K562 (cell line): Measurements from ENCODE around the gene SLC25A45.

Source experiments
- BRF1 ChIP-seq: IDR thresholded peaks from 3 replicates; pipeline ENCODE4 v1.6.1; 2011; ENCODE audit warnings: borderline replicate concordance, mild to moderate bottlenecking; ENCODE audit not compliant: insufficient read length; ENCODE audit errors: extremely low read depth
- EZH2 ChIP-seq: IDR thresholded peaks from 2 replicates; pipeline ENCODE4 v1.6.1; 2012; ENCODE audit warnings: low read depth, mild to moderate bottlenecking, inconsistent platforms, low read length, borderline replicate concordance
- JUNB ChIP-seq: fragments of 450-650 bp; formaldehyde crosslinking; conservative IDR thresholded peaks from 2 replicates; pipeline ENCODE4 v1.4.0; 2020; ENCODE audit warnings: mild to moderate bottlenecking
- NFRKB ChIP-seq: fragments of 450-650 bp; IDR thresholded peaks from 2 replicates; pipeline ENCODE4 v1.6.1; 2016; ENCODE audit warnings: low read depth
- RAD21 ChIP-seq, 2 experiments: fragments of 250-450 bp in 1 of 2; fragments of 450-650 bp in 1 of 2; sonication (Bioruptor Pico) in 1 of 2; formaldehyde crosslinking in 1 of 2; IDR thresholded peaks in 1 of 2; conservative IDR thresholded peaks in 1 of 2; 2 replicates each; pipeline versions ENCODE4 v1.4.0 to v1.8.0; 2020 to 2022; ENCODE audit warnings: mild to moderate bottlenecking in 2 of 2, moderate library complexity in 1 of 2
- SMAD3 ChIP-seq: fragments of 450-650 bp; formaldehyde crosslinking; conservative IDR thresholded peaks from 2 replicates; pipeline ENCODE4 v1.4.0; 2020; ENCODE audit warnings: mild to moderate bottlenecking
- SRSF1 ChIP-seq: fragments of 200-400 bp; formaldehyde crosslinking; IDR thresholded peaks from 2 replicates; pipeline ENCODE4 v1.6.1; 2017; ENCODE audit warnings: mild to moderate bottlenecking, low read depth, low read length, moderate library complexity
- YY1 ChIP-seq, 3 experiments: IDR thresholded peaks; 2 replicates each; pipeline ENCODE4 v1.6.1; 2011; ENCODE audit warnings: low read length in 2 of 3, mild to moderate bottlenecking in 2 of 3, moderate library complexity in 2 of 3, borderline replicate concordance in 1 of 3, control low read depth in 1 of 3, low read depth in 1 of 3; ENCODE audit not compliant: insufficient read depth in 3 of 3, insufficient replicate concordance in 2 of 3, control insufficient read depth in 1 of 3, insufficient read length in 1 of 3; ENCODE audit errors: extremely low read depth in 1 of 3
- TF ChIP-seq, protein P1 (sequence below), 3 experiments: IDR thresholded peaks in 2 of 3; conservative IDR thresholded peaks in 1 of 3; 2 replicates each; pipeline ENCODE4 v1.5.1; 2011 to 2012; ENCODE audit warnings: low read length in 3 of 3, mild to moderate bottlenecking in 3 of 3, control low read depth in 2 of 3, improper control_type of control experiment in 1 of 3, inconsistent platforms in 1 of 3, low read depth in 1 of 3, mixed read lengths in 1 of 3, moderate library complexity in 1 of 3; ENCODE audit not compliant: insufficient read depth in 2 of 3

DNA sequence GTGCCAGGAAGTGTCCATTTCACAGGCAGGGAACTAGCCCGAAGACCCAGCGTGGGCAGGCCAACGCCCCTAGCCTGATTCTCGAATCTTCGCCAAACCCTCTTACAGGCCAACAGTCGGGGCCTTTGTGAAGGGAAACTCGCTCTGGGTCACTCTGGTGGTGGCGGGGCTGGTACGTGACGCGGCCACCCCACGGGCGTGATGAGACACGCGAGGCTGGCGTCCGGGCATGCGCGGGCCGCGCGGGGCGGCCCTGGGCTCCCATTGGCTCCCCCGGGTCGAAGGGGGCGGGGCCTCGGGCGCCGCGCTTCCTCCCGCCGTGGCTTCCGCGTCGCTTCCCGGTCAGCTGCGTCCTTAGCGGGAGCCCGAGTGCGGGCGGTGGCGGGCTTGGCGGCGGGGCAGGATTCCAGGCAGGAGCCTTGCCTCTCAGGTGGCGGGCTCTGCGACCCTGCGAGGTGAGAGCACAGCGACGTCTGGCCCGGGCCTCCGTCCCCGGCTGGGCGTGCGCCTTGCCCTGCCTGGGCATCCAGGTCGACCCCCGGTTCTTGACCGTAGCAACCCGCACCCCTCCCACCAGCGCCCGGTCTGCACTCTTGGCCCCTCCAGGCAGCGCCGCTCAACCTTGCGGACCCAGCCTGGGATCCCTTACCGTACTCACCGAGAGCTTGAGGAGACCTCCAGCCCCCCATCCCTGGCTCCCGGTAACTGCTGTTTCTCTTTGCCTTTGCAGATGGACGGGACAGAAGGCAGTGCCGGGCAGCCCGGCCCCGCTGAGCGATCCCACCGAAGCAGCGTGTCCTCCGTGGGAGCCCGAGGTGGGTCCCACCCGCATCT, 4.1 kb upstream of the SLC25A45 start, which contains the start of gene FRMD8:
- TF ChIP-seq BRF1 (no peak), SMAD3 (CRISPR knock-in tag) (0 out of 2 replicates have a peak, but pooled peaks have one; percentile 20), RAD21 (CRISPR knock-in tag; conservative IDR thresholded peaks at IDR 0.05 in 1 of 2, IDR thresholded peaks at IDR 0.05 in 1 of 2) (no peak), YY1 (IDR thresholded peaks at IDR 0.05; ENCODE audit: borderline replicate concordance in 1 of 3, control insufficient read depth in 1 of 3, extremely low read depth in 1 of 3, insufficient read depth in 3 of 3, insufficient read length in 1 of 3, insufficient replicate concordance in 2 of 3, low read depth in 1 of 3, low read length in 2 of 3) (peak in 1 of 3 experiments; percentile 41), EZH2 (no peak), NFRKB (no peak; the same call in 1 of the 2 replicates), JUNB (CRISPR knock-in tag) (no peak), SRSF1 (no peak)
- TF ChIP-seq, protein P1, sequence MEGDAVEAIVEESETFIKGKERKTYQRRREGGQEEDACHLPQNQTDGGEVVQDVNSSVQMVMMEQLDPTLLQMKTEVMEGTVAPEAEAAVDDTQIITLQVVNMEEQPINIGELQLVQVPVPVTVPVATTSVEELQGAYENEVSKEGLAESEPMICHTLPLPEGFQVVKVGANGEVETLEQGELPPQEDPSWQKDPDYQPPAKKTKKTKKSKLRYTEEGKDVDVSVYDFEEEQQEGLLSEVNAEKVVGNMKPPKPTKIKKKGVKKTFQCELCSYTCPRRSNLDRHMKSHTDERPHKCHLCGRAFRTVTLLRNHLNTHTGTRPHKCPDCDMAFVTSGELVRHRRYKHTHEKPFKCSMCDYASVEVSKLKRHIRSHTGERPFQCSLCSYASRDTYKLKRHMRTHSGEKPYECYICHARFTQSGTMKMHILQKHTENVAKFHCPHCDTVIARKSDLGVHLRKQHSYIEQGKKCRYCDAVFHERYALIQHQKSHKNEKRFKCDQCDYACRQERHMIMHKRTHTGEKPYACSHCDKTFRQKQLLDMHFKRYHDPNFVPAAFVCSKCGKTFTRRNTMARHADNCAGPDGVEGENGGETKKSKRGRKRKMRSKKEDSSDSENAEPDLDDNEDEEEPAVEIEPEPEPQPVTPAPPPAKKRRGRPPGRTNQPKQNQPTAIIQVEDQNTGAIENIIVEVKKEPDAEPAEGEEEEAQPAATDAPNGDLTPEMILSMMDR (IDR thresholded peaks at IDR 0.05 in 2 of 3, conservative IDR thresholded peaks at IDR 0.05 in 1 of 3; ENCODE audit: insufficient read depth in 2 of 3, low read depth in 1 of 3, low read length in 3 of 3): no peak
